GM12892 (cell line): ENCODE data around the gene TMEM178B.

Source experiments
- POLR2A ChIP-seq: IDR thresholded peaks from 2 replicates; pipeline ENCODE4 v1.6.1; 2011; ENCODE audit warnings: low read depth, low read length, control low read depth
- TAF1 ChIP-seq: IDR thresholded peaks from 2 replicates; pipeline ENCODE4 v1.6.1; 2011; ENCODE audit warnings: low read depth, mild to moderate bottlenecking, control low read depth, low read length, borderline replicate concordance

GRCh38 chr7:141257597-141257996, 183.7 kb downstream of the TMEM178B start:
- TF ChIP-seq TAF1 (no peak), POLR2A (no peak)
